Fibroblast of lung (primary cell): Measurements from ENCODE around the gene AGAP1.

ENCODE experiments used
- CTCF ChIP-seq, 2 donors: IDR thresholded peaks in 1 of 2; conservative IDR thresholded peaks in 1 of 2; 1 replicate in 1 of 2; 2 replicates in 1 of 2; pipeline ENCODE4 v1.5.1; 2011 to 2012; ENCODE audit warnings: low read length in 2 of 2, control low read depth in 1 of 2, inconsistent platforms in 1 of 2, low read depth in 1 of 2, mild to moderate bottlenecking in 1 of 2
- EZH2 ChIP-seq: IDR thresholded peaks from 2 replicates; pipeline ENCODE4 v1.5.1; 2012; ENCODE audit warnings: low read length, control low read depth, mild to moderate bottlenecking; ENCODE audit errors: missing control alignments

GRCh38 chr2:235543851-235544688 is 50.2 kb downstream of the AGAP1 start:
- TF ChIP-seq CTCF (conservative IDR thresholded peaks at IDR 0.05 in 1 of 2, IDR thresholded peaks at IDR 0.05 in 1 of 2; ENCODE audit: low read depth in 1 of 2, low read length in 2 of 2) (no peak), EZH2 (no peak)
